Measurements from ENCODE around the gene FZD7. TPM values are rescaled to one million over a fixed set of nuclear protein-coding genes. Genes with fewer than 3 reads are reported as not detected.

Gene FZD7
- total and polyA plus RNA-seq, 9 of the 15 experiments (the other 6 are each of a cell fraction or from before 2014, with no cell fraction given) = 0.11 to 2.4 (median 0.69) TPM

DNA sequence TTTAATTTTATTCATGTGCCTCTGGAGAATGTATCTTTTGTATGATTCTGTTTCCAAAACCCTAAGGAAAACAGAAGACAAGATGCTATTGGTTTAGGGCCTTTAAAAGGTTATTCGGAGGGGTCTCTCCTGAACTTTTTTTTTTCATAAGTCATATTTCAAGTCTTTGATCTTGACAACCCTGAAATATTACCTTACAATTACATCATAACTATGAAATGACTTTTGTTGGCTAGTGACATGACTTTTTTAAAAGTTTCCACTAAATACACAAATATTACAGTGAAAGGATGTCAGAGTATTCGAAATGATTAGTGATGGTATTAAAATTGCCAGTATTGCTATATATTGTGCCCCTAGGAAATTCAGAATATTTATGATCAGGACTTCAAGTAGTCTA, 31.8 kb upstream of the FZD7 start (continued):
- TF ChIP-seq, protein P1, sequence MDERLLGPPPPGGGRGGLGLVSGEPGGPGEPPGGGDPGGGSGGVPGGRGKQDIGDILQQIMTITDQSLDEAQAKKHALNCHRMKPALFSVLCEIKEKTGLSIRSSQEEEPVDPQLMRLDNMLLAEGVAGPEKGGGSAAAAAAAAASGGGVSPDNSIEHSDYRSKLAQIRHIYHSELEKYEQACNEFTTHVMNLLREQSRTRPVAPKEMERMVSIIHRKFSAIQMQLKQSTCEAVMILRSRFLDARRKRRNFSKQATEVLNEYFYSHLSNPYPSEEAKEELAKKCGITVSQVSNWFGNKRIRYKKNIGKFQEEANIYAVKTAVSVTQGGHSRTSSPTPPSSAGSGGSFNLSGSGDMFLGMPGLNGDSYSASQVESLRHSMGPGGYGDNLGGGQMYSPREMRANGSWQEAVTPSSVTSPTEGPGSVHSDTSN (CRISPR knock-in tag; IDR thresholded peaks at IDR 0.05; ENCODE audit: low read depth) = no peak
- TF ChIP-seq, protein P1 (tag; conservative IDR thresholded peaks at IDR 0.05; ENCODE audit: low read depth) = 0 out of 2 replicates have a peak, but pooled peaks have one; percentile 35
- TF ChIP-seq TRIM24 (IDR thresholded peaks at IDR 0.05) = peak in 1 of 2 experiments; percentile 41; a peak in 1 of 4 replicates
- TF ChIP-seq, protein P2, sequence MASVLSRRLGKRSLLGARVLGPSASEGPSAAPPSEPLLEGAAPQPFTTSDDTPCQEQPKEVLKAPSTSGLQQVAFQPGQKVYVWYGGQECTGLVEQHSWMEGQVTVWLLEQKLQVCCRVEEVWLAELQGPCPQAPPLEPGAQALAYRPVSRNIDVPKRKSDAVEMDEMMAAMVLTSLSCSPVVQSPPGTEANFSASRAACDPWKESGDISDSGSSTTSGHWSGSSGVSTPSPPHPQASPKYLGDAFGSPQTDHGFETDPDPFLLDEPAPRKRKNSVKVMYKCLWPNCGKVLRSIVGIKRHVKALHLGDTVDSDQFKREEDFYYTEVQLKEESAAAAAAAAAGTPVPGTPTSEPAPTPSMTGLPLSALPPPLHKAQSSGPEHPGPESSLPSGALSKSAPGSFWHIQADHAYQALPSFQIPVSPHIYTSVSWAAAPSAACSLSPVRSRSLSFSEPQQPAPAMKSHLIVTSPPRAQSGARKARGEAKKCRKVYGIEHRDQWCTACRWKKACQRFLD (CRISPR knock-in tag; IDR thresholded peaks at IDR 0.05) = no peak
- TF ChIP-seq MLX (CRISPR knock-in tag; conservative IDR thresholded peaks at IDR 0.05) = no peak
- TF ChIP-seq, protein P3, sequence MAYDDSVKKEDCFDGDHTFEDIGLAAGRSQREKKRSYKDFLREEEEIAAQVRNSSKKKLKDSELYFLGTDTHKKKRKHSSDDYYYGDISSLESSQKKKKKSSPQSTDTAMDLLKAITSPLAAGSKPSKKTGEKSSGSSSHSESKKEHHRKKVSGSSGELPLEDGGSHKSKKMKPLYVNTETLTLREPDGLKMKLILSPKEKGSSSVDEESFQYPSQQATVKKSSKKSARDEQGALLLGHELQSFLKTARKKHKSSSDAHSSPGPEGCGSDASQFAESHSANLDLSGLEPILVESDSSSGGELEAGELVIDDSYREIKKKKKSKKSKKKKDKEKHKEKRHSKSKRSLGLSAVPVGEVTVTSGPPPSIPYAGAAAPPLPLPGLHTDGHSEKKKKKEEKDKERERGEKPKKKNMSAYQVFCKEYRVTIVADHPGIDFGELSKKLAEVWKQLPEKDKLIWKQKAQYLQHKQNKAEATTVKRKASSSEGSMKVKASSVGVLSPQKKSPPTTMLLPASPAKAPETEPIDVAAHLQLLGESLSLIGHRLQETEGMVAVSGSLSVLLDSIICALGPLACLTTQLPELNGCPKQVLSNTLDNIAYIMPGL (CRISPR knock-in tag; IDR thresholded peaks at IDR 0.05) = no peak
- TF ChIP-seq SNIP1 (IDR thresholded peaks at IDR 0.05; ENCODE audit: low read depth) = no peak
- no peak for TF ChIP-seq TCF7 (IDR thresholded peaks at IDR 0.05; ENCODE audit: borderline replicate concordance)
- TF ChIP-seq CEBPG (CRISPR knock-in tag; IDR thresholded peaks at IDR 0.05) = no peak
- TF ChIP-seq CEBPG (tag; conservative IDR thresholded peaks at IDR 0.05 in 1 of 2, IDR thresholded peaks at IDR 0.05 in 1 of 2) = peak in 1 of 2 experiments; percentile 70; a peak in 2 of 4 replicates
- no peak for TF ChIP-seq NCOA1 (IDR thresholded peaks at IDR 0.05; ENCODE audit: low read depth)
- TF ChIP-seq ZFP30 (CRISPR knock-in tag; IDR thresholded peaks at IDR 0.05; ENCODE audit: borderline replicate concordance) = no peak
- peak; percentile 57; the same call in 1 of the 2 replicates for TF ChIP-seq LEF1 (IDR thresholded peaks at IDR 0.05)
- no peak for TF ChIP-seq SIX5 (IDR thresholded peaks at IDR 0.05; ENCODE audit: borderline replicate concordance in 1 of 2, insufficient read depth in 1 of 2, low read depth in 1 of 2, low read length in 2 of 2)
- no peak for TF ChIP-seq RB1 (IDR thresholded peaks at IDR 0.05; ENCODE audit: low read depth)
- TF ChIP-seq ZNF766 (CRISPR knock-in tag; conservative IDR thresholded peaks at IDR 0.05) = no peak
- TF ChIP-seq HNRNPH1 (optimal IDR thresholded peaks at IDR 0.05; ENCODE audit: low read depth, low read length) = no peak
- no peak for TF ChIP-seq L3MBTL2 (IDR thresholded peaks at IDR 0.05)
- peak; percentile 72 for TF ChIP-seq MEIS2 (IDR thresholded peaks at IDR 0.05; ENCODE audit: partially characterized antibody)

All from K562 (cell line).